HepG2 (cell line): ENCODE data around the gene DLG5. TPM values are rescaled to one million over a fixed set of nuclear protein-coding genes. Genes with fewer than 3 reads are reported as not detected.
A peak's percentile ranks its signal among the peaks of the same experiment; 100 is the strongest.

Experiments used
- AHDC1 ChIP-seq: sonication (generic); formaldehyde crosslinking; IDR thresholded peaks from 2 replicates; pipeline ENCODE4 v1.5.1; 2020; ENCODE audit warnings: mild to moderate bottlenecking, missing genetic modification reagents, borderline replicate concordance
- BRD4 ChIP-seq: sonication (generic); formaldehyde crosslinking; IDR thresholded peaks from 2 replicates; pipeline ENCODE4 v1.4.0; 2020; ENCODE audit warnings: missing genetic modification reagents
- ERF ChIP-seq: IDR thresholded peaks from 2 replicates; pipeline ENCODE4 v1.6.1; 2018; ENCODE audit warnings: missing biosample characterization, missing genetic modification reagents
- KAT8 ChIP-seq: IDR thresholded peaks from 2 replicates; pipeline ENCODE4 v1.6.1; 2016; ENCODE audit warnings: missing genetic modification reagents, missing compliant biosample characterization
- PHB2 ChIP-seq: fragments of 450-650 bp; IDR thresholded peaks from 2 replicates; pipeline ENCODE4 v1.6.1; 2018; ENCODE audit not compliant: partially characterized antibody
- RFXAP ChIP-seq: sonication (generic); formaldehyde crosslinking; IDR thresholded peaks from 2 replicates; pipeline ENCODE4 v1.4.0; 2020; ENCODE audit warnings: missing genetic modification reagents, borderline replicate concordance
- RXRB ChIP-seq: IDR thresholded peaks from 2 replicates; pipeline ENCODE4 v1.6.1; 2016; ENCODE audit warnings: borderline replicate concordance, missing genetic modification reagents, missing compliant biosample characterization
- SRSF9 ChIP-seq: fragments of 200-400 bp; formaldehyde crosslinking; IDR thresholded peaks from 2 replicates; pipeline ENCODE4 v1.6.1; 2018; ENCODE audit warnings: borderline replicate concordance, mild to moderate bottlenecking, low read depth, low read length; ENCODE audit not compliant: insufficient read depth, poor library complexity, severe bottlenecking
- TEAD3 ChIP-seq: optimal IDR thresholded peaks from 2 replicates; pipeline ENCODE3; 2016; ENCODE audit warnings: borderline replicate concordance
- ZFX ChIP-seq: sonication (generic); formaldehyde crosslinking; IDR thresholded peaks from 2 replicates; pipeline ENCODE4 v1.4.0; 2020; ENCODE audit warnings: mild to moderate bottlenecking, low read depth, missing genetic modification reagents, moderate library complexity
- ZNF124 ChIP-seq: sonication (generic); formaldehyde crosslinking; IDR thresholded peaks from 2 replicates; pipeline ENCODE4 v1.4.0; 2020; ENCODE audit warnings: missing genetic modification reagents
- ZNF670 ChIP-seq: sonication (generic); formaldehyde crosslinking; IDR thresholded peaks from 2 replicates; pipeline ENCODE4 v1.8.0; 2022; ENCODE audit warnings: mild to moderate bottlenecking, missing genetic modification reagents, borderline replicate concordance
- ZNF691 ChIP-seq: sonication (generic); formaldehyde crosslinking; IDR thresholded peaks from 2 replicates; pipeline ENCODE4 v1.4.0; 2020; ENCODE audit warnings: missing genetic modification reagents, low read depth, mild to moderate bottlenecking, borderline replicate concordance
- polyA plus RNA-seq, 8 experiments: library from polyadenylated mRNA; depleted of rRNA in 3 of 8; stranded (reverse) in 7 of 8; unstranded in 1 of 8; fragments of >200 nt; fragmentation: Illumina TruSeq in 4 of 8; extraction: Trizol in 4 of 8; gene quantifications; 2 replicates each; pipeline versions ENCODE4 v1.2.1 to v1.2.3, GENCODE V29; 2011 to 2016; ENCODE audit warnings: low read depth in 4 of 8, missing spikeins in 1 of 8, mixed read lengths in 1 of 8; ENCODE audit not compliant: insufficient read depth in 1 of 8
- total RNA-seq, 5 experiments: library from RNA; depleted of rRNA; stranded (reverse); fragments of >200 nt; fragmentation: Illumina TruSeq; extraction: Trizol; gene quantifications; 2 replicates each; pipeline ENCODE4 v1.2.3, GENCODE V29; 2016; ENCODE audit warnings: low read depth in 1 of 5
- TF ChIP-seq, protein P1 (sequence below): sonication (generic); formaldehyde crosslinking; IDR thresholded peaks from 2 replicates; pipeline ENCODE4 v1.5.0; 2020; ENCODE audit warnings: mild to moderate bottlenecking, missing genetic modification reagents, moderate library complexity
- TF ChIP-seq, protein P2 (sequence below): sonication (generic); formaldehyde crosslinking; IDR thresholded peaks from 2 replicates; pipeline ENCODE4 v1.4.0; 2020; ENCODE audit warnings: low read depth, mild to moderate bottlenecking, missing genetic modification reagents

Gene DLG5
- total and polyA plus RNA-seq, 2 of the 13 experiments (the other 11 are each of a cell fraction or from before 2014, with no cell fraction given): 15.5 to 18.2 TPM

- TF ChIP-seq AHDC1 (CRISPR knock-in tag) (peak; percentile 73; the same call in 1 of the 2 replicates), ZNF670 (CRISPR knock-in tag) (no peak), ZFX (CRISPR knock-in tag) (peak; percentile 29; the same call in 1 of the 2 replicates), PHB2 (no peak), ZNF124 (CRISPR knock-in tag) (0 out of 2 replicates have a peak, but pooled peaks have one; percentile 39), RFXAP (CRISPR knock-in tag) (0 out of 2 replicates have a peak, but pooled peaks have one; percentile 20), ZNF691 (peak; percentile 29; the same call in 1 of the 2 replicates), ERF (CRISPR knock-in tag) (peak; percentile 50), TEAD3 (peak; percentile 28), RXRB (CRISPR knock-in tag) (peak; percentile 70), BRD4 (no peak), KAT8 (peak; percentile 77; the same call in 1 of the 2 replicates), SRSF9 (no peak)
- TF ChIP-seq, protein P1, sequence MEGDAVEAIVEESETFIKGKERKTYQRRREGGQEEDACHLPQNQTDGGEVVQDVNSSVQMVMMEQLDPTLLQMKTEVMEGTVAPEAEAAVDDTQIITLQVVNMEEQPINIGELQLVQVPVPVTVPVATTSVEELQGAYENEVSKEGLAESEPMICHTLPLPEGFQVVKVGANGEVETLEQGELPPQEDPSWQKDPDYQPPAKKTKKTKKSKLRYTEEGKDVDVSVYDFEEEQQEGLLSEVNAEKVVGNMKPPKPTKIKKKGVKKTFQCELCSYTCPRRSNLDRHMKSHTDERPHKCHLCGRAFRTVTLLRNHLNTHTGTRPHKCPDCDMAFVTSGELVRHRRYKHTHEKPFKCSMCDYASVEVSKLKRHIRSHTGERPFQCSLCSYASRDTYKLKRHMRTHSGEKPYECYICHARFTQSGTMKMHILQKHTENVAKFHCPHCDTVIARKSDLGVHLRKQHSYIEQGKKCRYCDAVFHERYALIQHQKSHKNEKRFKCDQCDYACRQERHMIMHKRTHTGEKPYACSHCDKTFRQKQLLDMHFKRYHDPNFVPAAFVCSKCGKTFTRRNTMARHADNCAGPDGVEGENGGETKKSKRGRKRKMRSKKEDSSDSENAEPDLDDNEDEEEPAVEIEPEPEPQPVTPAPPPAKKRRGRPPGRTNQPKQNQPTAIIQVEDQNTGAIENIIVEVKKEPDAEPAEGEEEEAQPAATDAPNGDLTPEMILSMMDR (CRISPR knock-in tag): 0 out of 2 replicates have a peak, but pooled peaks have one; percentile 10
- TF ChIP-seq, protein P2, sequence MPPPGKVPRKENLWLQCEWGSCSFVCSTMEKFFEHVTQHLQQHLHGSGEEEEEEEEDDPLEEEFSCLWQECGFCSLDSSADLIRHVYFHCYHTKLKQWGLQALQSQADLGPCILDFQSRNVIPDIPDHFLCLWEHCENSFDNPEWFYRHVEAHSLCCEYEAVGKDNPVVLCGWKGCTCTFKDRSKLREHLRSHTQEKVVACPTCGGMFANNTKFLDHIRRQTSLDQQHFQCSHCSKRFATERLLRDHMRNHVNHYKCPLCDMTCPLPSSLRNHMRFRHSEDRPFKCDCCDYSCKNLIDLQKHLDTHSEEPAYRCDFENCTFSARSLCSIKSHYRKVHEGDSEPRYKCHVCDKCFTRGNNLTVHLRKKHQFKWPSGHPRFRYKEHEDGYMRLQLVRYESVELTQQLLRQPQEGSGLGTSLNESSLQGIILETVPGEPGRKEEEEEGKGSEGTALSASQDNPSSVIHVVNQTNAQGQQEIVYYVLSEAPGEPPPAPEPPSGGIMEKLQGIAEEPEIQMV (CRISPR knock-in tag): no peak
These were observed 44.6 kb upstream of the DLG5 start (continued) for GRCh38 chr10:77970869-77971803.
